ENCODE results near the gene ACTA2. TPM values are rescaled to one million over a fixed set of nuclear protein-coding genes. Genes with fewer than 3 reads are reported as not detected.

The ACTA2 gene
- total RNA-seq, 1 experiment from 2014 or later, result 52.2 TPM

- Histone ChIP-seq H3K27ac (ENCODE audit: low read depth, low read length, poor library complexity, severe bottlenecking) (no peak overlapping the region), H3K27me3 (replicated peaks; ENCODE audit: insufficient read depth, low read depth, low read length, poor library complexity) (no peaks in the 10 kb centered on the region), H3K4me1 (ENCODE audit: insufficient read depth, low read length, poor library complexity, severe bottlenecking) (peaks cover 11% of the 10 kb centered on the region), H3K9me3 (ENCODE audit: low read depth, low read length, poor library complexity, severe bottlenecking) (no peaks in the 10 kb centered on the region), H3K36me3 (ENCODE audit: insufficient read depth, low read length, poor library complexity, severe bottlenecking) (no peaks in the 10 kb centered on the region), H3K4me3 (ENCODE audit: low read depth, low read length, poor library complexity, severe bottlenecking) (no peak overlapping the region)
- no TSS peak for BruUV-seq (replicated peaks)
- intact Hi-C loops (cut with micrococcal nuclease; ENCODE audit: unreplicated experiment), result no loop called here
- POLR2A ChIA-PET (ENCODE audit: low non-redundant PET), result no interaction called here
- DNase-seq (ENCODE audit: low spot score), result no peak
- CTCF ChIA-PET, result no interaction called here
- TF ChIP-seq, protein P1, sequence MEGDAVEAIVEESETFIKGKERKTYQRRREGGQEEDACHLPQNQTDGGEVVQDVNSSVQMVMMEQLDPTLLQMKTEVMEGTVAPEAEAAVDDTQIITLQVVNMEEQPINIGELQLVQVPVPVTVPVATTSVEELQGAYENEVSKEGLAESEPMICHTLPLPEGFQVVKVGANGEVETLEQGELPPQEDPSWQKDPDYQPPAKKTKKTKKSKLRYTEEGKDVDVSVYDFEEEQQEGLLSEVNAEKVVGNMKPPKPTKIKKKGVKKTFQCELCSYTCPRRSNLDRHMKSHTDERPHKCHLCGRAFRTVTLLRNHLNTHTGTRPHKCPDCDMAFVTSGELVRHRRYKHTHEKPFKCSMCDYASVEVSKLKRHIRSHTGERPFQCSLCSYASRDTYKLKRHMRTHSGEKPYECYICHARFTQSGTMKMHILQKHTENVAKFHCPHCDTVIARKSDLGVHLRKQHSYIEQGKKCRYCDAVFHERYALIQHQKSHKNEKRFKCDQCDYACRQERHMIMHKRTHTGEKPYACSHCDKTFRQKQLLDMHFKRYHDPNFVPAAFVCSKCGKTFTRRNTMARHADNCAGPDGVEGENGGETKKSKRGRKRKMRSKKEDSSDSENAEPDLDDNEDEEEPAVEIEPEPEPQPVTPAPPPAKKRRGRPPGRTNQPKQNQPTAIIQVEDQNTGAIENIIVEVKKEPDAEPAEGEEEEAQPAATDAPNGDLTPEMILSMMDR (conservative IDR thresholded peaks at IDR 0.05; ENCODE audit: low read depth, low read length), result no peak
- TF ChIP-seq EZH2 (IDR thresholded peaks at IDR 0.05; ENCODE audit: borderline replicate concordance, low read depth, low read length, poor library complexity, severe bottlenecking), result no peak
Observed at GRCh38 chr10:88963318-88963717, 10.7 kb upstream of the ACTA2 start.

GRCh38 chr10:88962336-88962735 is 9.8 kb upstream of the ACTA2 start:
- BruUV-seq (replicated peaks), result no TSS peak
- intact Hi-C loops (cut with micrococcal nuclease; ENCODE audit: unreplicated experiment), result no loop called here
- TF ChIP-seq, protein P1 (conservative IDR thresholded peaks at IDR 0.05; ENCODE audit: low read depth, low read length), result no peak
- no peak for TF ChIP-seq EZH2 (IDR thresholded peaks at IDR 0.05; ENCODE audit: borderline replicate concordance, low read depth, low read length, poor library complexity, severe bottlenecking)
- H3K36me3 ChIP-seq (ENCODE audit: insufficient read depth, low read length, poor library complexity, severe bottlenecking), result no peaks in the 10 kb centered on the region
- H3K27ac ChIP-seq (ENCODE audit: low read depth, low read length, poor library complexity, severe bottlenecking), result no peak overlapping the region
- H3K9me3 ChIP-seq (ENCODE audit: low read depth, low read length, poor library complexity, severe bottlenecking), result no peaks in the 10 kb centered on the region
- peaks cover 11% of the 10 kb centered on the region for H3K4me1 ChIP-seq (ENCODE audit: insufficient read depth, low read length, poor library complexity, severe bottlenecking)
- POLR2A ChIA-PET (ENCODE audit: low non-redundant PET), result no interaction called here
- CTCF ChIA-PET, result no interaction called here
- no peak overlapping the region for H3K4me3 ChIP-seq (ENCODE audit: low read depth, low read length, poor library complexity, severe bottlenecking)
- no peaks in the 10 kb centered on the region for H3K27me3 ChIP-seq (replicated peaks; ENCODE audit: insufficient read depth, low read depth, low read length, poor library complexity)
- no peak for DNase-seq (ENCODE audit: low spot score)

- intact Hi-C loops (cut with micrococcal nuclease; ENCODE audit: unreplicated experiment), result no loop called here
- H3K27ac ChIP-seq (ENCODE audit: low read depth, low read length, poor library complexity, severe bottlenecking), result no peak overlapping the region
- no peak overlapping the region for H3K4me3 ChIP-seq (ENCODE audit: low read depth, low read length, poor library complexity, severe bottlenecking)
- ChIA-PET CTCF (no interaction called here), POLR2A (ENCODE audit: low non-redundant PET) (no interaction called here)
- peaks cover 8% of the 10 kb centered on the region for H3K4me1 ChIP-seq (ENCODE audit: insufficient read depth, low read length, poor library complexity, severe bottlenecking)
- H3K27me3 ChIP-seq (replicated peaks; ENCODE audit: insufficient read depth, low read depth, low read length, poor library complexity), result no peaks in the 10 kb centered on the region
- no peaks in the 10 kb centered on the region for H3K9me3 ChIP-seq (ENCODE audit: low read depth, low read length, poor library complexity, severe bottlenecking)
- BruUV-seq (replicated peaks), result no TSS peak
- H3K36me3 ChIP-seq (ENCODE audit: insufficient read depth, low read length, poor library complexity, severe bottlenecking), result no peaks in the 10 kb centered on the region
- no peak for DNase-seq (ENCODE audit: low spot score)
- TF ChIP-seq EZH2 (IDR thresholded peaks at IDR 0.05; ENCODE audit: borderline replicate concordance, low read depth, low read length, poor library complexity, severe bottlenecking), result no peak
- TF ChIP-seq, protein P1 (conservative IDR thresholded peaks at IDR 0.05; ENCODE audit: low read depth, low read length), result no peak
Observed at GRCh38 chr10:88961266-88961665, 8.7 kb upstream of the ACTA2 start.

All from A673 (cell line).